Ishikawa (cell line): Measurements from ENCODE around the gene NRIP2.

Source experiments
- CEBPB ChIP-seq: IDR thresholded peaks from 2 replicates; pipeline ENCODE4 v1.6.1; 2012
- CREB1 ChIP-seq: IDR thresholded peaks from 2 replicates; pipeline ENCODE4 v1.6.1; 2012; ENCODE audit warnings: low read depth
- EGR1 ChIP-seq: IDR thresholded peaks from 2 replicates; pipeline ENCODE4 v1.6.1; 2012
- EP300 ChIP-seq: IDR thresholded peaks from 2 replicates; pipeline ENCODE4 v1.6.1; 2012; ENCODE audit warnings: borderline replicate concordance
- FOXM1 ChIP-seq: IDR thresholded peaks from 2 replicates; pipeline ENCODE4 v1.6.1; 2012; ENCODE audit warnings: low read depth, borderline replicate concordance
- MAX ChIP-seq: IDR thresholded peaks from 2 replicates; pipeline ENCODE4 v1.6.1; 2012
- NFIC ChIP-seq: IDR thresholded peaks from 2 replicates; pipeline ENCODE4 v1.6.1; 2012
- RAD21 ChIP-seq: IDR thresholded peaks from 2 replicates; pipeline ENCODE4 v1.6.1; 2012; ENCODE audit warnings: low read depth
- REST ChIP-seq: IDR thresholded peaks from 2 replicates; pipeline ENCODE4 v1.6.1; 2012; ENCODE audit warnings: low read depth, mild to moderate bottlenecking
- TAF1 ChIP-seq: IDR thresholded peaks from 2 replicates; pipeline ENCODE4 v1.6.1; 2012; ENCODE audit warnings: low read depth, mild to moderate bottlenecking
- TCF12 ChIP-seq: IDR thresholded peaks from 2 replicates; pipeline ENCODE4 v1.6.1; 2012; ENCODE audit warnings: low read depth
- TEAD4 ChIP-seq: IDR thresholded peaks from 2 replicates; pipeline ENCODE4 v1.6.1; 2012
- USF1 ChIP-seq: IDR thresholded peaks from 2 replicates; pipeline ENCODE4 v1.6.1; 2012
- YY1 ChIP-seq: IDR thresholded peaks from 2 replicates; pipeline ENCODE4 v1.6.1; 2012; ENCODE audit warnings: low read depth
- ZBTB7A ChIP-seq: IDR thresholded peaks from 2 replicates; pipeline ENCODE4 v1.6.1; 2012; ENCODE audit warnings: low read depth

Gene NRIP2

GRCh38 chr12:2800046-2800570 lies 34.7 kb downstream of the NRIP2 start:
- TF ChIP-seq TCF12 = no peak
- TF ChIP-seq USF1 = no peak
- TF ChIP-seq TEAD4 = no peak
- no peak for TF ChIP-seq ZBTB7A
- no peak for TF ChIP-seq MAX
- TF ChIP-seq REST = no peak
- no peak for TF ChIP-seq EP300
- TF ChIP-seq CEBPB = no peak
- TF ChIP-seq NFIC = no peak
- TF ChIP-seq TAF1 = no peak
- no peak for TF ChIP-seq CREB1
- TF ChIP-seq EGR1 = no peak

GRCh38 chr12:2797721-2798418 lies 37.0 kb downstream of the NRIP2 start:
- TF ChIP-seq TCF12 (no peak), YY1 (no peak), TEAD4 (no peak), REST (no peak), EP300 (no peak), CEBPB (no peak), USF1 (no peak), RAD21 (no peak), ZBTB7A (no peak), CREB1 (no peak), TAF1 (no peak), FOXM1 (no peak)

- TF ChIP-seq NFIC = no peak
- TF ChIP-seq MAX = no peak
- no peak for TF ChIP-seq TEAD4
- no peak for TF ChIP-seq CREB1
- TF ChIP-seq REST = no peak
- no peak for TF ChIP-seq TCF12
- no peak for TF ChIP-seq EP300
- no peak for TF ChIP-seq FOXM1
- no peak for TF ChIP-seq CEBPB
- no peak for TF ChIP-seq USF1
- no peak for TF ChIP-seq TAF1
- TF ChIP-seq EGR1 = no peak
- no peak for TF ChIP-seq ZBTB7A
- no peak for TF ChIP-seq YY1
- TF ChIP-seq RAD21 = no peak
Measured at GRCh38 chr12:2796187-2796666, 38.6 kb downstream of the NRIP2 start.
